ENCODE data around the gene PRTN3. TPM values are rescaled to one million over a fixed set of nuclear protein-coding genes. Genes with fewer than 3 reads are reported as not detected.
"Not testable (repeated sequence)": the region's sequence is repeated elsewhere in the genome, so short reads cannot be mapped to it uniquely, and the experiment has no call there.

The PRTN3 gene
- total RNA-seq, 1 donor, result not detected

GRCh38 chr19:834216-834615 is 6.6 kb upstream of the PRTN3 start:
- H2AFZ ChIP-seq (ENCODE audit: low read length), result no peak overlapping the region
- no peak overlapping the region for H3K4me2 ChIP-seq (ENCODE audit: insufficient read depth, low read length)
- peaks cover 2% of the 10 kb centered on the region for H3K27me3 ChIP-seq (ENCODE audit: insufficient read depth, low read length)
- no peaks in the 10 kb centered on the region for H3K9me3 ChIP-seq (ENCODE audit: low read depth, low read length)
- no peak for TF ChIP-seq CTCF (IDR thresholded peaks at IDR 0.05; ENCODE audit: extremely low read depth, low read depth, low read length)
- H3K36me3 ChIP-seq (ENCODE audit: insufficient read depth, low read length), result no peaks in the 10 kb centered on the region
- H3K27ac ChIP-seq (ENCODE audit: low read depth, low read length), result no peak overlapping the region
- H3K79me2 ChIP-seq (ENCODE audit: insufficient read depth, low read length), result no peaks in the 10 kb centered on the region
- no peaks in the 10 kb centered on the region for H3K4me1 ChIP-seq (ENCODE audit: insufficient read depth, low read length)
- H4K20me1 ChIP-seq (ENCODE audit: insufficient read depth, low read length), result no peaks in the 10 kb centered on the region
- no peak overlapping the region for H3K4me3 ChIP-seq (ENCODE audit: insufficient read depth, low read length)
- DNase-seq (ENCODE audit: insufficient read length, low spot score, missing footprints), result no peak

DNA sequence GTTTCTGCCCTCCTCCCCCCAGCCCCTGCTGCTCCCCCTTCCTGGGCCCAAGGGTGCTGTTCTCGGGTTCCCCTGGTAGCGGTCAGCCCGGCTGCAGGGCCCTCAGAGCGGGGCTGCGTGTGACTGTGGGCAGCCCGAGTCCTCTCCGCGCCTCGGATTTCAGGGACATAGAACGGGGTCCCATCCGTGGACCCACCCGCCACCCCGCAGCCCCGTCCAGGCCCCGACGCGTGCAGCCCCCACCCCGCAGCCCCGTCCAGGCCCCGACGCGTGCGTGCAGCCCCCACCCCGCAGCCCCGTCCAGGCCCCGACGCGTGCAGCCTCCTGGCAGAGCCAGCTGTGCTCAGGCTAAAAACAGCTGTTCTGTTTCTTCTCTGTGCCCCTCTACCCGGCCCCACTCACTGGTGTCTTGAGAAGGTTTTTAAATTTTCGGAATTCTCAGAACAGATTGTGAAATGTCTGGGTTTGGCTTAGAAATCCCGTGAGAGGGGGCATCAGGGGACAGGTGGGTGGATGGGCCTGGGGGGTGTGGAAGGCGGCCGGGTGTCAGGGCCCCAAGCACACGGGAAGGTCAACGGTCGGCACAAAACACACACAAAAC is 5.5 kb upstream of the PRTN3 start:
- H4K20me1 ChIP-seq (ENCODE audit: insufficient read depth, low read length), result no peaks in the 10 kb centered on the region
- no peaks in the 10 kb centered on the region for H3K79me2 ChIP-seq (ENCODE audit: insufficient read depth, low read length)
- peak; percentile 80 for DNase-seq (ENCODE audit: insufficient read length, low spot score, missing footprints)
- no peak overlapping the region for H3K4me2 ChIP-seq (ENCODE audit: insufficient read depth, low read length)
- H2AFZ ChIP-seq (ENCODE audit: low read length), result no peak overlapping the region
- no peak overlapping the region for H3K27ac ChIP-seq (ENCODE audit: low read depth, low read length)
- no peak for TF ChIP-seq CTCF (IDR thresholded peaks at IDR 0.05; ENCODE audit: extremely low read depth, low read depth, low read length)
- H3K36me3 ChIP-seq (ENCODE audit: insufficient read depth, low read length), result no peaks in the 10 kb centered on the region
- H3K9me3 ChIP-seq (ENCODE audit: low read depth, low read length), result no peaks in the 10 kb centered on the region
- no peaks in the 10 kb centered on the region for H3K4me1 ChIP-seq (ENCODE audit: insufficient read depth, low read length)
- H3K4me3 ChIP-seq (ENCODE audit: insufficient read depth, low read length), result no peak overlapping the region
- peaks cover 2% of the 10 kb centered on the region for H3K27me3 ChIP-seq (ENCODE audit: insufficient read depth, low read length)

GRCh38 chr19:842802-843179 is 2.0 kb downstream of the PRTN3 start:
- H3K4me1 ChIP-seq (ENCODE audit: insufficient read depth, low read length); H3K36me3 ChIP-seq (ENCODE audit: insufficient read depth, low read length); H3K27ac ChIP-seq (ENCODE audit: low read depth, low read length); H2AFZ ChIP-seq (ENCODE audit: low read length); H3K4me3 ChIP-seq (ENCODE audit: insufficient read depth, low read length); H3K79me2 ChIP-seq (ENCODE audit: insufficient read depth, low read length); H3K4me2 ChIP-seq (ENCODE audit: insufficient read depth, low read length); H3K9me3 ChIP-seq (ENCODE audit: low read depth, low read length); DNase-seq (ENCODE audit: insufficient read length, low spot score, missing footprints); H4K20me1 ChIP-seq (ENCODE audit: insufficient read depth, low read length): not testable (repeated sequence)
- peaks cover 29% of the 10 kb centered on the region for H3K27me3 ChIP-seq (ENCODE audit: insufficient read depth, low read length)

GRCh38 chr19:843180-843835 is 2.5 kb downstream of the PRTN3 start:
- Histone ChIP-seq H3K27me3 (ENCODE audit: insufficient read depth, low read length) (peaks cover 35% of the 10 kb centered on the region), H3K4me2 (ENCODE audit: insufficient read depth, low read length) (no peak overlapping the region), H3K4me3 (ENCODE audit: insufficient read depth, low read length) (no peak overlapping the region), H3K36me3 (ENCODE audit: insufficient read depth, low read length) (no peaks in the 10 kb centered on the region), H3K9me3 (ENCODE audit: low read depth, low read length) (no peaks in the 10 kb centered on the region), H3K79me2 (ENCODE audit: insufficient read depth, low read length) (no peaks in the 10 kb centered on the region), H3K27ac (ENCODE audit: low read depth, low read length) (no peak overlapping the region), H2AFZ (ENCODE audit: low read length) (no peak overlapping the region), H4K20me1 (ENCODE audit: insufficient read depth, low read length) (no peaks in the 10 kb centered on the region), H3K4me1 (ENCODE audit: insufficient read depth, low read length) (peaks cover 3% of the 10 kb centered on the region)
- TF ChIP-seq CTCF (IDR thresholded peaks at IDR 0.05; ENCODE audit: extremely low read depth, low read depth, low read length), result no peak
- DNase-seq (ENCODE audit: insufficient read length, low spot score, missing footprints), result no peak
